ENCODE data around the gene ATG14.
"Not testable (repeated sequence)": the region's sequence is repeated elsewhere in the genome, so short reads cannot be mapped to it uniquely, and the experiment has no call there.

ATG14 gene

DNA sequence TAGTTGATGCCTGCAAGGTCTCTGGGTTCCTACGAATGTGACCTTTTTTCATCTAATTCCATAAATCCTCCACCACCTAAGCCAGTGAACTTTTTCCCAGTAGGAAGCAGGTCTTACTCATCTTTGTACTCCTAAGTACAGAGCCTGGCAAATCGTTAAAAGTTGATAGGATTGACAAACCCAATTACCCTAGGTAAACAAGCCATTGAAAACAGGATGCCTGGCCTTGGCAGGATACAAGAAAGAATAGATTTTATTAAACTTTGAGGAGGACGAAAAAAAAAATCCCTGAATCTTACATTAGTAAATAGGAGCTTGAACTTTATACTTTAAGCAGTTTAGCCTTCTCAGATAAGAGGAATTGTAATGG lies 23.2 kb upstream of the ATG14 start:
- no peak overlapping the region for H3K27ac ChIP-seq
- no peak for DNase-seq (ENCODE audit: low read depth, low spot score)

DNA sequence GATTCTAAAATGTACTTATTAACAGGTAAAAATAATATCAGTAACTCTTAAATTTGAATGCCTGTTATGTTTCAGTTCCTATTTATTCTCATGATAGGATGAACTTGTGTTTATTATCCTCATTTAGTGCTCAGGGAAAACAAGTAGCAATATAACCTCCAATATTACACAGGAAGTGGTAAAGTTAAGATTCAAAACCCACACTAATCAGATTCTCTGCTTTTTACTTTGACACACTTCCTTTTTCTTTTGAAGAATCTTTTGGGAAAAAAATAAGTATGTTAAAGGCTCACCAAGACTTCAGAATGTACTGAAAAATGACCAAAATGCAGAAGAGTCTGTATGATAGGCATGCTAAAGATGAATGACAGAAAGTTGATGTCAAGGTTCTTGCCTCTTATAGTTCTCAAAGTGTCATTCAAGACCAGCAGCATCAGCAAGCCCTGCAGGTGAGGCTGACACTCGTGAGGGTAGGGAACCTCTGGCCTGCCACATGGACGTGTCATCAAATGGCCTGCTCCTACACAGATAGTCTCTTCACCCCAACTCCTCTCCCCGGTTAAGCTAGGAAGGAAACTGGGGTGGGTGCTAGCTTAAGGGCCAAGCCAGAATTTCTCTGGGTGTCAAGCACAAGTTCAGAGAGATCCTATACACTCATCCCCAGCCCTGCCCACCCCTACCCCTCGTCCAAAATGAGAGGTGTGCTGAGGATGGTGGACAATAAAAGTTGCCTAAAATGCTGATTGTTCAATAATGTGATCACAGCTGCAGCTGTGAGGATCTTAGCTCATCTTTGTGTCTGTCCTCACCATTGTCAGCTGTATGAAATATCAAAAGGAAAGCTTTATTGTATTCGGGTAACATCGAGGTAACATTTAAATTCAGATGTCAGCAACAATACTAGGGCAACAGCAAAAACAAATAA lies 22.5 kb upstream of the ATG14 start:
- H3K27ac ChIP-seq = no peak overlapping the region
- DNase-seq (ENCODE audit: low read depth, low spot score) = no peak

- DNase-seq (ENCODE audit: low read depth, low spot score) = no peak
- no peak overlapping the region for H3K27ac ChIP-seq
These were observed 21.0 kb upstream of the ATG14 start for GRCh38 chr14:55432628-55433027.

- DNase-seq (ENCODE audit: low read depth, low spot score) = peak; percentile 93
- no peak overlapping the region for H3K27ac ChIP-seq
These were observed 18.5 kb upstream of the ATG14 start for GRCh38 chr14:55430024-55430690.

DNA sequence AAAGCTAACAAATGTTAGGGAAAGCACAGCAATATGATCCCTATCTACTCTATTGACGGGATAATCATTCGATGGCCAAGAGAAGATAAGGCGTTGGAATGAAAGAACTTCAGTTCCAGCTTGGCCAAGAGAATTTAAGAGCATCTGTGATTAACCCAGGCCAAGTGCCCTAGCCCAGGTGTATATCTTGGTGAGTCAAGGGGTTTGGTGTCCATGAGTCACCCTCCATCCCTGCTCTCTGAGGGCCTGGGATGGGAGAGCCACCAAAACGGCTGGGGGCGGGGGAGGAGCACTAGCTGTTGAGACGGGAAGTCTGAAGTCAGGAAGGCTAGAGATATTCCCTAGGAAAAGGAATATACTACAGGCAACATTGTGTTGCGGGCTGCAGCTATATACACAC lies 15.8 kb upstream of the ATG14 start:
- H3K27ac ChIP-seq = no peak overlapping the region
- DNase-seq (ENCODE audit: low read depth, low spot score) = peak; percentile 81

- DNase-seq (ENCODE audit: low read depth, low spot score) = no peak
These were observed 15.3 kb upstream of the ATG14 start for GRCh38 chr14:55426891-55427290.

DNA sequence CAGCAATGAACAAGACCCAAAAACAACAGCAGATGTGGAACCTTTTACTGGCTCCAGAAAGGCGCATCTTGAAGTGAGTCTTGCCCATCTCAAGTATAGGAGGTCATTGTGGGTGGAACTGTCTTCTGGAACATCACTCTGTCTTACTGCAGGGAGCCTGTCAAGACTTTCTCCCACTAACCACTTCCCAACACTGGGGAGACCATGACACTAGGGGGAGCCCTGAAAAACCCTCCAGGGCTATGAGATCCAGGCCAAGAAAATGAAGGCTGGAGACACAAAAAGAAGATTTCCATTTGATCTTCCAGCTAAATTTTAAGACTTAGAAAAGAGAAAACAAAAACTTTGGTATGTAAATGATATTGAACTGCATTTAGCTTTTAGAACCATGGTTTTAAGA lies 13.5 kb upstream of the ATG14 start:
- no peak overlapping the region for H3K27ac ChIP-seq
- DNase-seq (ENCODE audit: low read depth, low spot score) = no peak

More at GRCh38 chr14:55426891-55427290, 15.3 kb upstream of the ATG14 start:
- no peak overlapping the region for H3K27ac ChIP-seq

DNA sequence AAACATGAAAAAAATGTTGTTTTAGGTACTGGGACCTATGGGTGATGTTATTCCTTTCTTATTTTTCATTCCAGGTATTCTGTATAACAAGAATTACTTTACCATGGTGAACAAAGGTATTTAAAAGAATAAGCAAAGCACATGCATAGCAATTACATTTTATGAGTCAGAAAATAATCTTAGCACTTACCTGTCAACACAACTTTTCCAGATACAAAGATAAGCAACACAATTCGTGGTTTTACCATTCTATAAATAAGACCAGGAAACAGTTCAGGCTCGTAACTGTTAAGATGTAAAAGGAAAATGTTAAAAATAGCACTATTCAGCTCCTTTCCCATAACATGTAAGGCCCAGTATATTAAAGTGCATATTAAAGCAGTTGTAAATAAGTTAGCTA lies 12.3 kb upstream of the ATG14 start:
- H3K27ac ChIP-seq = no peak overlapping the region
- no peak for DNase-seq (ENCODE audit: low read depth, low spot score)

DNA sequence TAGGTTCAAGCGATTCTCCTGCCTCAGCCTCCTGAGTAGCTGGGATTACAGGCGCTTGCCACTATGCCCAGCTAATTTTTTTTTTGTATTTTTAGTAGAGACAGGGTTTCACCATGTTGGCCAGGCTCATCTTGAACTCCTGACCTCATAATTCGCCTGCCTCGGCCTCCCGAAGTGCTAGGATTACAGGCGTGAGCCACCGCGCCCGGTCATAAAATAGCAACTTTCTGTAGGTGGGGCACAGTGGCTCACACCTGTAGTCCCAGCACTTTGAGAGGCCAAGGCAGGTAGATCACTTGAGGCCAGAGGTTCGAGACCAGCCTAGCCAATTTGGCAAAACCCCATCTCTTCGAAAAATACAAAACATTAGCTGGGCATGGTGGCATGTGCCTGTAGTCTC lies 10.7 kb upstream of the ATG14 start:
- not testable (repeated sequence) for DNase-seq (ENCODE audit: low read depth, low spot score); H3K27ac ChIP-seq

DNA sequence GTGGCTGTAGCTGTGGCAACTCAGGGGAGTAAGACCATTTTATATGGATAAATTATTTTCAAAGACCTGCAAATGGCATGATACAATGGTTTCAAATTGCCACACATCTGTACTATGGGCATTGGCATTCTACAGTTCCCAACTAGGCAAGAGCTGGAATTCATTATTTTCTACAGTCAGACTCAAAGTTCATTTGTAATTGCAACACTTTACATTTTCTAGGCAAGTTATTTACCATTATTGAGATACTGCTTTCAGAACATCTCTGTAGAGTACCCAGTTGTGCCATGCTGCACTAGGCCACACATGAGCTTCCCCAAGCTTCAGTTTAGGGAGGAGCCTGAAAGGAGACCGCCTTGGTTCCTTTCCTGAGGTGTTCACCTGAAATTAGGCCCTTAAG lies 8.0 kb upstream of the ATG14 start:
- DNase-seq (ENCODE audit: low read depth, low spot score) = no peak
- H3K27ac ChIP-seq = no peak overlapping the region

- no peak for DNase-seq (ENCODE audit: low read depth, low spot score)
- no peak overlapping the region for H3K27ac ChIP-seq
These were observed 6.8 kb upstream of the ATG14 start for GRCh38 chr14:55418411-55418810.

- H3K27ac ChIP-seq = no peak overlapping the region
- no peak for DNase-seq (ENCODE audit: low read depth, low spot score)
These were observed 6.3 kb upstream of the ATG14 start for GRCh38 chr14:55417955-55418354.

GRCh38 chr14:55416866-55417265 lies 5.2 kb upstream of the ATG14 start:
- H3K27ac ChIP-seq = no peak overlapping the region
- DNase-seq (ENCODE audit: low read depth, low spot score) = no peak

GRCh38 chr14:55414551-55414950 lies 2.9 kb upstream of the ATG14 start:
- DNase-seq (ENCODE audit: low read depth, low spot score) = no peak
- no peak overlapping the region for H3K27ac ChIP-seq

DNA sequence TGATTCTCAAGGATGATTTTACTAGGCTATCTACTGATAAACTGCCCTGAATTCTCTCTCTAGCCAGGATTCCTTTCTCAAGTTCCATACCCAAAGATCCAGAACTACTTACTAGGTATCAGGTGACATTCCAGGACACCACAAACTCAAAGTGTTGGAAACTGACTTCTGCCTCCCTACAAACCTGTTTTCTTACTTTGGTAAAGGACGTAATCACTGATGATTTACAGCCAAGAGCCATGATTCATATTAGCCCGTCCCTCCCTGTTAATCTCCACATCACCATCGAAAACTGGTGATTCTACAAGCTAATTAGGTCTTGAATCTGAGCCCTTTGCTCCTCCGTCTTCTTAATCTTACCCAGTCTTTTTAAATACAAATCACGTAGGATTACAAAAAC lies 1.0 kb upstream of the ATG14 start:
- peak; percentile 91 for DNase-seq (ENCODE audit: low read depth, low spot score)
- peak overlapping the region; percentile 83 for H3K27ac ChIP-seq

GRCh38 chr14:55410876-55411275 lies 754 bp downstream of the ATG14 start:
- DNase-seq (ENCODE audit: low read depth, low spot score) = no peak
- H3K27ac ChIP-seq = no peak overlapping the region

- H3K27ac ChIP-seq = no peak overlapping the region
- DNase-seq (ENCODE audit: low read depth, low spot score) = no peak
These were observed 7.3 kb downstream of the ATG14 start for GRCh38 chr14:55404173-55404854.

DNA sequence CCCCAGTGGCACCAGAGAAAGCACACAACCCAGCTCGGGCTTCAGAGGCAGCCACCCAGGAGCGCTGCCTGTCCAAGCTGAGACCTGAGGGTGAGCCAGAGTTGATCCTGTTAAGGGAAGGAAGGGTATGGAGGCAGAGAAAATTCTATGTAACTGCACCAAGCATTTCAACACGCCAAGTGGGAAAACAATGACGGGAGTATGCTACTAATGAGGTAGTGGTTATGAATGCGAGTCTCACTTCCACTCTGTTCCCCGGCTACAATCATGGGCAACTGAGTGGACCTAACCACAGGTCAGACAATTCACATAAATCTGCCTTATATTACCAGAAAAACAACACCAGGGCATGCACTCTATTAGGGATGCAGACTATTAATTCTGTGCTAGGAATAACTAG lies 9.9 kb downstream of the ATG14 start:
- H3K27ac ChIP-seq = no peak overlapping the region
- no peak for DNase-seq (ENCODE audit: low read depth, low spot score)

DNA sequence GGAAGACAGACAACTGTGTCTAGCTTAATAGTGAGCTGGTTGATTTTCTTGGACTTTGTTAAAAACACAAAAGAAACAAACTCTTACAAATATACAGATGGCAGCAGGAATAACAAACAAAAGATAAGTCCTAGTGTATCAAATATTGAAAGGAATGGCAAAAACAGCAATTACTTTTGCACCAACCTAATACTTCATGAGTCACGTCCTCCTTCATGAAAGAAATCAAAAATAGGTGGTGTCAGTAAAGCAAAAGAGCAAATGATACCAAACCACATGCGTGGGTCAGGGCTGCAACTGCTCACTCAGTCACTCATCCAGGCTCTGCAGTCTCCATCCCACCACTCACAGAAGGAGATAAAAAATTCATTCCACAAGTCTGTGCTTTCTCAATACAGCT lies 11.8 kb downstream of the ATG14 start:
- H3K27ac ChIP-seq = no peak overlapping the region

GRCh38 chr14:55399183-55399582 lies 12.4 kb downstream of the ATG14 start:
- no peak overlapping the region for H3K27ac ChIP-seq
- no peak for DNase-seq (ENCODE audit: low read depth, low spot score)

More for the DNA sequence above, 11.8 kb downstream of the ATG14 start:
- no peak for DNase-seq (ENCODE audit: low read depth, low spot score)

DNA sequence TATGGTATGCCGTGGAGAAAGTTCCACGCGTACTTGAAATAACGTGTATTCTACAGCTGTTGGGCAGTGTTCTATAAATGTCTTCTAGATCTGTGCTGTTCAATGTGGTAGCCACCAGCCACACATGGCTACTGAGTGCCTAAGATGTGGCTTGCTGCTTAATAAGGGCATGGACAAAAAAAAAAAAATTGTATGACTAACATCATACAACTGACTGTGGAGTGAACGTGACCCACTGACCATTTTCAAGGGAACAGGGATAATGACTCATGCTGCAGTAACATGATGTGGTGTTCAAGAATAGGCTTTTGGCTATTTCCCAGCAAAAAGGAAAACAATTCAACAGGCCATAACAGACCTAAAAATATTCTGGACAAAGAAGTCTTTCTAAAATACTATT lies 13.0 kb downstream of the ATG14 start:
- H3K27ac ChIP-seq = no peak overlapping the region
- peak; percentile 75 for DNase-seq (ENCODE audit: low read depth, low spot score)

Data from epithelial cell of prostate (primary cell).